HG03565 (cell line): ENCODE measurements around the gene ABCF3.
"Not testable (repeated sequence)": the region's sequence is repeated elsewhere in the genome, so short reads cannot be mapped to it uniquely, and the experiment has no call there.

Source experiments
- ATAC-seq: cut with Tn5 transposase; IDR thresholded peaks from one replicate; pipeline ENCODE4 v1.9.1; 2021; ENCODE audit warnings: mild to moderate bottlenecking, moderate library complexity; ENCODE audit not compliant: unreplicated experiment

Gene ABCF3

GRCh38 chr3:184186184-184186901 is at the start of gene ABCF3:
ABCF3 (plus strand) TSS chr3:184186199; CDS start chr3:184186208, 9 bp downstream.
- peak; percentile 14 for ATAC-seq

- no peak for ATAC-seq
These were observed 45.6 kb upstream of the ABCF3 start for GRCh38 chr3:184140436-184140835.

- ATAC-seq, result no peak
These were observed 43.8 kb upstream of the ABCF3 start for GRCh38 chr3:184142199-184142598.

GRCh38 chr3:184143327-184143726 is 42.7 kb upstream of the ABCF3 start:
- no peak for ATAC-seq

GRCh38 chr3:184144505-184144904 is 41.5 kb upstream of the ABCF3 start:
- ATAC-seq, result no peak

- no peak for ATAC-seq
These were observed 40.9 kb upstream of the ABCF3 start for GRCh38 chr3:184145111-184145524.

GRCh38 chr3:184145751-184146270 is 40.2 kb upstream of the ABCF3 start:
- ATAC-seq, result no peak

- no peak for ATAC-seq
These were observed 37.9 kb upstream of the ABCF3 start for GRCh38 chr3:184148076-184148475.

GRCh38 chr3:184149123-184149522 is 36.9 kb upstream of the ABCF3 start:
- ATAC-seq, result no peak

- not testable (repeated sequence) for ATAC-seq
These were observed 36.2 kb upstream of the ABCF3 start for GRCh38 chr3:184149770-184150169.

- peak; percentile 58 for ATAC-seq
These were observed 30.9 kb upstream of the ABCF3 start, which contains the start of gene DVL3 for GRCh38 chr3:184154885-184155643. DVL3 (plus strand) TSS chr3:184155377; CDS start chr3:184155636, 259 bp downstream.

GRCh38 chr3:184155644-184156521 is 30.1 kb upstream of the ABCF3 start:
- peak; percentile 6 for ATAC-seq

GRCh38 chr3:184156522-184156955 is 29.5 kb upstream of the ABCF3 start:
- ATAC-seq, result no peak

GRCh38 chr3:184157206-184157605 is 28.8 kb upstream of the ABCF3 start:
- no peak for ATAC-seq

- ATAC-seq, result no peak
These were observed 27.6 kb upstream of the ABCF3 start for GRCh38 chr3:184158404-184158803.

GRCh38 chr3:184160456-184160855 is 25.5 kb upstream of the ABCF3 start:
- ATAC-seq, result peak; percentile 54

GRCh38 chr3:184162571-184163070 is 23.4 kb upstream of the ABCF3 start:
- ATAC-seq, result not testable (repeated sequence)

- no peak for ATAC-seq
These were observed 21.2 kb upstream of the ABCF3 start for GRCh38 chr3:184164648-184165330.

GRCh38 chr3:184165543-184165942 is 20.5 kb upstream of the ABCF3 start:
- no peak for ATAC-seq

GRCh38 chr3:184166671-184167070 is 19.3 kb upstream of the ABCF3 start:
- ATAC-seq, result no peak
